ENCODE measurements around the gene CREM.

The CREM gene

GRCh38 chr10:35223016-35223415 lies 96.4 kb downstream of the CREM start:
- FAIRE-seq = no peak

- FAIRE-seq = no peak
These were observed 97.5 kb downstream of the CREM start for GRCh38 chr10:35224045-35224740.

GRCh38 chr10:35225204-35225603 lies 98.6 kb downstream of the CREM start:
- FAIRE-seq = no peak

- no peak for FAIRE-seq
These were observed 99.9 kb downstream of the CREM start for GRCh38 chr10:35226507-35226906.

- FAIRE-seq = no peak
These were observed 101.4 kb downstream of the CREM start for GRCh38 chr10:35228058-35228457.

- no peak for FAIRE-seq
These were observed 105.0 kb downstream of the CREM start for GRCh38 chr10:35231646-35232045.

- FAIRE-seq = no peak
These were observed 105.9 kb downstream of the CREM start for GRCh38 chr10:35232527-35232926.

- no peak for FAIRE-seq
These were observed 107.4 kb downstream of the CREM start for GRCh38 chr10:35234073-35234472.

- FAIRE-seq = no peak
These were observed 110.1 kb downstream of the CREM start for GRCh38 chr10:35236739-35237138.

- no peak for FAIRE-seq
These were observed 111.3 kb downstream of the CREM start for GRCh38 chr10:35237766-35238512.

GRCh38 chr10:35244549-35244948 lies 117.9 kb downstream of the CREM start:
- no peak for FAIRE-seq

- FAIRE-seq = no peak
These were observed 120.2 kb downstream of the CREM start for GRCh38 chr10:35246770-35247343.

GRCh38 chr10:35251373-35252100 lies 124.9 kb downstream of the CREM start:
- FAIRE-seq = no peak

- no peak for FAIRE-seq
These were observed 130.7 kb downstream of the CREM start for GRCh38 chr10:35257057-35257983.

GRCh38 chr10:35259769-35260397 lies 133.2 kb downstream of the CREM start:
- FAIRE-seq = no peak

GRCh38 chr10:35262436-35262835 lies 135.8 kb downstream of the CREM start:
- no peak for FAIRE-seq
